Measurements from ENCODE around the gene DSCAM. TPM values are rescaled to one million over a fixed set of nuclear protein-coding genes. Genes with fewer than 3 reads are reported as not detected.

Gene DSCAM
- total RNA-seq, 1 experiment from 2014 or later, result 0.33 TPM

DNA sequence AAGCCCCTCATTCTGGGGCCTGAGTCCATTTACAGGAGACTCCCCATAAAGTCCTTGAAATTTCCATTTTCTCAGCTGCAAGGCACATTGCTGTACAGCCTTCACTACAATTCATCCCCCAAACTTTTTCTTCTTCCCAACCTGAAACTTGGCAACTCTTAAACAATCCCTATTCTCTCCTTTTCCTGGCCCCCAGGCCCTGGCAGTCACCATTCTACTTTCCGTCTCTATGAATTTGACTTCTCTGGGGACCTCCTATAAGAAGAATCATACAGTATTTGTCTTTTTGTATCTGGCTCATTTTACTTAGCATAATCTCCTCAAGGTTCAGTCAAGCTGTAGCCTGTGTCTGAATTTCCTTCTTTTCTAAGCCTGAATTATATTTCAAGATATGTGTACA is 646.8 kb downstream of the DSCAM start:
- intact Hi-C loops (cut with micrococcal nuclease), result no loop called here
- H3K4me1 Mint-ChIP-seq (ENCODE audit: insufficient read depth, unreplicated experiment), result no peaks in the 10 kb centered on the region
- H3K9me3 Mint-ChIP-seq (ENCODE audit: unreplicated experiment), result peaks cover 9% of the 10 kb centered on the region
- no peaks in the 10 kb centered on the region for H3K27me3 Mint-ChIP-seq (ENCODE audit: insufficient read depth, unreplicated experiment)
- H3K27ac Mint-ChIP-seq (ENCODE audit: low read depth, unreplicated experiment), result no peak overlapping the region
- POLR2A ChIA-PET, result no interaction called here
- no peak overlapping the region for H3K4me3 Mint-ChIP-seq (ENCODE audit: unreplicated experiment)
- BruUV-seq (replicated peaks), result no TSS peak
- CTCF ChIA-PET, result no interaction called here
- no peak for TF ChIP-seq CTCF (IDR thresholded peaks at IDR 0.05; ENCODE audit: unreplicated experiment)
- DNase-seq (ENCODE audit: unreplicated experiment), result no peak
- no peaks in the 10 kb centered on the region for H3K36me3 Mint-ChIP-seq (ENCODE audit: insufficient read depth, unreplicated experiment)

- DNase-seq (ENCODE audit: unreplicated experiment), result no peak
- intact Hi-C loops (cut with micrococcal nuclease), result no loop called here
- CTCF ChIA-PET, result interaction anchor here (0.6 kb wide), 1 partner anchor 18 kb away, joined by 3 read pairs; no protein-coding TSS in a partner anchor
- Mint-ChIP-seq H3K27me3 (ENCODE audit: insufficient read depth, unreplicated experiment) (no peaks in the 10 kb centered on the region), H3K27ac (ENCODE audit: low read depth, unreplicated experiment) (no peak overlapping the region), H3K4me1 (ENCODE audit: insufficient read depth, unreplicated experiment) (no peaks in the 10 kb centered on the region), H3K9me3 (ENCODE audit: unreplicated experiment) (peaks cover 18% of the 10 kb centered on the region), H3K36me3 (ENCODE audit: insufficient read depth, unreplicated experiment) (no peaks in the 10 kb centered on the region), H3K4me3 (ENCODE audit: unreplicated experiment) (no peak overlapping the region)
- POLR2A ChIA-PET, result no interaction called here
- TF ChIP-seq CTCF (IDR thresholded peaks at IDR 0.05; ENCODE audit: unreplicated experiment), result no peak
- no TSS peak for BruUV-seq (replicated peaks)
Observed at GRCh38 chr21:40194185-40194980, 652.6 kb downstream of the DSCAM start.

- no TSS peak for BruUV-seq (replicated peaks)
- intact Hi-C loops (cut with micrococcal nuclease), result no loop called here
Observed at GRCh38 chr21:40191616-40192015, 655.3 kb downstream of the DSCAM start.

DNA sequence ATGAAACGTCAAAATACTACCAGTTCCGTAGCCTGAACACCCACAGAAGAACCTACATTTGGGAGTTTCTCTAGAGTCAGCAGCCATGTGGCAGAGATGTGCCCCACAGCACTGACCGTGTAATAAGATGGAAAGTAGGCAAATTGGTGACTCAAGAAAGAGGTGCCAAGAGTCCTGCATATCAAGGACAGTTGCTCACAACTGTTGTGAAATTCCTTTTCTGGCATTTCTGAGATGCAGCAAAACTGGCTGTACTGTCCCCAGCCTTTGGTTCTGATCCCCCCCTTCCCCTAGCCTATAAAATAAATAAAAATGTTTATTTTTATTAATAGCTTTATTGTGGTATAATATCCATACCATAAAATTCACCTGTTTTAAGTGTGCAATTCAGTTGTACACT is 655.8 kb downstream of the DSCAM start:
- POLR2A ChIA-PET, result no interaction called here
- Mint-ChIP-seq H3K27ac (ENCODE audit: low read depth, unreplicated experiment) (no peak overlapping the region), H3K9me3 (ENCODE audit: unreplicated experiment) (peaks cover 9% of the 10 kb centered on the region), H3K27me3 (ENCODE audit: insufficient read depth, unreplicated experiment) (no peaks in the 10 kb centered on the region), H3K4me3 (ENCODE audit: unreplicated experiment) (no peak overlapping the region), H3K4me1 (ENCODE audit: insufficient read depth, unreplicated experiment) (no peaks in the 10 kb centered on the region), H3K36me3 (ENCODE audit: insufficient read depth, unreplicated experiment) (no peaks in the 10 kb centered on the region)
- intact Hi-C loops (cut with micrococcal nuclease), result no loop called here
- CTCF ChIA-PET, result no interaction called here
- TF ChIP-seq CTCF (IDR thresholded peaks at IDR 0.05; ENCODE audit: unreplicated experiment), result no peak
- no TSS peak for BruUV-seq (replicated peaks)
- no peak for DNase-seq (ENCODE audit: unreplicated experiment)

More at GRCh38 chr21:40191616-40192015, 655.3 kb downstream of the DSCAM start:
- Mint-ChIP-seq H3K4me1 (ENCODE audit: insufficient read depth, unreplicated experiment) (no peaks in the 10 kb centered on the region), H3K9me3 (ENCODE audit: unreplicated experiment) (peaks cover 9% of the 10 kb centered on the region), H3K36me3 (ENCODE audit: insufficient read depth, unreplicated experiment) (no peaks in the 10 kb centered on the region), H3K27ac (ENCODE audit: low read depth, unreplicated experiment) (no peak overlapping the region), H3K27me3 (ENCODE audit: insufficient read depth, unreplicated experiment) (no peaks in the 10 kb centered on the region), H3K4me3 (ENCODE audit: unreplicated experiment) (no peak overlapping the region)
- ChIA-PET CTCF (no interaction called here), POLR2A (no interaction called here)
- TF ChIP-seq CTCF (IDR thresholded peaks at IDR 0.05; ENCODE audit: unreplicated experiment), result no peak
- DNase-seq (ENCODE audit: unreplicated experiment), result no peak

Data from MCF 10A (cell line).